Measurements from ENCODE around the gene VEPH1. TPM values are rescaled to one million over a fixed set of nuclear protein-coding genes. Genes with fewer than 3 reads are reported as not detected.
A peak's percentile ranks its signal among the peaks of the same experiment; 100 is the strongest.

Gene VEPH1
- total RNA-seq, 1 experiment from 2014 or later = 7.7 TPM

DNA sequence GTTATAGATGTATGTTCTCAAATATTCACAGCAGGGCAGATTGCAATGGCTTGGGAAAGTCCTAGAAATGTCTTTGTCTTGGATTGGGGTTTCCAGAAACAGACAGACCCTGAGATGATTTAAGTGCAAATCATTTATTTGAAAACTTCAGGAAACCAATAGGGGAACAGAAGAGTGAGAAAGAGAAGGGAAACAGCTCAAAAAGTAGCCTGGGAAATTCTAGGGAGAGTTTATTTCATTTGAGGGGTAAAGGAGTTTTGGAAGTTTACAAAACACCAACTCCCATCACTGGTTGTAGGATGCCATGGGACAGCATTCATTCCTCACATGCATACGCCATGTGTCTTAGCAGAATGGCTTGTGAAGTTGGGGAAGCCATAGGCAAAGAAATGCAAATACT, 98.8 kb downstream of the VEPH1 start:
- Histone ChIP-seq H3K4ac (ENCODE audit: low read depth, low read length) (no peak overlapping the region), H2BK120ac (ENCODE audit: low read depth, low read length, poor library complexity, severe bottlenecking) (no peak overlapping the region), H3K27ac (ENCODE audit: insufficient read length, low read depth, low read length) (no peak overlapping the region), H2BK5ac (ENCODE audit: insufficient read length, low read length) (no peak overlapping the region), H4K8ac (replicated peaks; ENCODE audit: insufficient read length, low read depth, low read length) (no peak overlapping the region), H3K4me1 (ENCODE audit: insufficient read depth, low read length) (peaks cover 5% of the 10 kb centered on the region; the same call in 1 of the 2 replicates), H3K9ac (ENCODE audit: extremely low read depth, insufficient read length, low read length) (no peak overlapping the region), H2BK20ac (ENCODE audit: low read depth, low read length, poor library complexity, severe bottlenecking) (no peak overlapping the region), H2AFZ (ENCODE audit: low read length) (no peak overlapping the region), H3K18ac (ENCODE audit: insufficient read length, low read depth, low read length) (no peak overlapping the region), H3K4me2 (ENCODE audit: insufficient read depth, insufficient read length, low read length) (no peak overlapping the region), H2BK15ac (ENCODE audit: low read depth, low read length) (no peak overlapping the region), H3K79me2 (ENCODE audit: insufficient read depth, low read length) (no peaks in the 10 kb centered on the region), H2BK12ac (ENCODE audit: insufficient read length, low read depth, low read length) (no peak overlapping the region), H3K14ac (ENCODE audit: insufficient read depth, low read length) (no peak overlapping the region), H4K5ac (ENCODE audit: insufficient read length, low read depth, low read length) (no peak overlapping the region), H4K91ac (ENCODE audit: insufficient read length, low read depth, low read length) (no peak overlapping the region), H3K79me1 (ENCODE audit: insufficient read depth, low read depth, low read length, poor library complexity, severe bottlenecking) (no peaks in the 10 kb centered on the region), H3K23me2 (ENCODE audit: insufficient read length, low read depth, low read length, poor library complexity, severe bottlenecking) (no peaks in the 10 kb centered on the region), H3K27me3 (ENCODE audit: insufficient read depth, low read length) (no peaks in the 10 kb centered on the region), H4K20me1 (ENCODE audit: control insufficient read depth, insufficient read depth, insufficient read length) (no peaks in the 10 kb centered on the region), H2AK5ac (ENCODE audit: insufficient read length, low read length) (no peak overlapping the region), H3K23ac (ENCODE audit: insufficient read length, low read depth, low read length) (no peak overlapping the region), H3K56ac (ENCODE audit: insufficient read length, low read depth, low read length) (no peak overlapping the region), H3K9me3 (ENCODE audit: control insufficient read depth, low read depth, low read length) (no peaks in the 10 kb centered on the region), H3T11ph (ENCODE audit: low read length) (no peak overlapping the region)
- Mint-ChIP-seq H3K9me3 (no peaks in the 10 kb centered on the region), H3K4me3 (no peak overlapping the region), H3K27me3 (ENCODE audit: low read depth) (no peaks in the 10 kb centered on the region), H3K27ac (peak overlapping the region in 1 of 3 experiments; percentile 36; a peak in 1 of 7 replicates), H3K36me3 (ENCODE audit: insufficient read depth in 1 of 3, low read depth in 3 of 3) (no peaks in the 10 kb centered on the region), H3K4me1 (peaks cover 11 to 18% of the 10 kb centered on the region in 2 experiments)
- TF ChIP-seq, protein P1, sequence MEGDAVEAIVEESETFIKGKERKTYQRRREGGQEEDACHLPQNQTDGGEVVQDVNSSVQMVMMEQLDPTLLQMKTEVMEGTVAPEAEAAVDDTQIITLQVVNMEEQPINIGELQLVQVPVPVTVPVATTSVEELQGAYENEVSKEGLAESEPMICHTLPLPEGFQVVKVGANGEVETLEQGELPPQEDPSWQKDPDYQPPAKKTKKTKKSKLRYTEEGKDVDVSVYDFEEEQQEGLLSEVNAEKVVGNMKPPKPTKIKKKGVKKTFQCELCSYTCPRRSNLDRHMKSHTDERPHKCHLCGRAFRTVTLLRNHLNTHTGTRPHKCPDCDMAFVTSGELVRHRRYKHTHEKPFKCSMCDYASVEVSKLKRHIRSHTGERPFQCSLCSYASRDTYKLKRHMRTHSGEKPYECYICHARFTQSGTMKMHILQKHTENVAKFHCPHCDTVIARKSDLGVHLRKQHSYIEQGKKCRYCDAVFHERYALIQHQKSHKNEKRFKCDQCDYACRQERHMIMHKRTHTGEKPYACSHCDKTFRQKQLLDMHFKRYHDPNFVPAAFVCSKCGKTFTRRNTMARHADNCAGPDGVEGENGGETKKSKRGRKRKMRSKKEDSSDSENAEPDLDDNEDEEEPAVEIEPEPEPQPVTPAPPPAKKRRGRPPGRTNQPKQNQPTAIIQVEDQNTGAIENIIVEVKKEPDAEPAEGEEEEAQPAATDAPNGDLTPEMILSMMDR (conservative IDR thresholded peaks at IDR 0.05) = no peak
- DNase-seq = no peak
- no CpG with 5 or more reads among the region's 1 CpG for WGBS (ENCODE audit: extremely low coverage, insufficient read length, low lambda C conversion rate)
